GM10266 (cell line): ENCODE data around the gene STK38.
"Not testable (repeated sequence)": the region's sequence is repeated elsewhere in the genome, so short reads cannot be mapped to it uniquely, and the experiment has no call there.

Source experiments
- DNase-seq: peaks from one replicate; pipeline ENCODE4 v3.0.0; 2012; ENCODE audit errors: extremely low spot score
- TF ChIP-seq, protein P1 (sequence below): IDR thresholded peaks from 2 replicates; pipeline ENCODE4 v1.5.1; 2012; ENCODE audit warnings: mild to moderate bottlenecking, low read depth; ENCODE audit not compliant: control insufficient read depth, insufficient read depth; ENCODE audit errors: missing control alignments

Gene STK38

DNA sequence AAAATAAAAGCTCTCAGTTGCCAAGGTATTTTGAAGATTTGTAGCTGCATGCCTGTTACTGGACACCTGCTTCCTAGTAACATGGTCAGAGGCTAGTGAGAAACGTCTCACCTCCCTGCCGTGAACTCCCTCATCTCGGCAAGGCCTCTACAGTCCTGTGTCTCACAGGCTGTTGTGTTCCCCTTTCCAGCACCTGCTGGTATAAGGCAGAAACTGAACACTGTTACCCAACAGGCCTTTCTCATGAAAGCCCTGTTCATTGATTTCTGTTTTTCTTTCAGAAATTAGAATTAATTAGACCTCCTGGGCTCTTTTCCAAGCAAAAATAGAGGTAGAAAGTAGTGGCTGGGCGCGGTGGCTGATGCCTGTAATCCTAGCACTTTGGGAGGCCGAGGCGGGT is 29.3 kb upstream of the STK38 start:
- TF ChIP-seq, protein P1, sequence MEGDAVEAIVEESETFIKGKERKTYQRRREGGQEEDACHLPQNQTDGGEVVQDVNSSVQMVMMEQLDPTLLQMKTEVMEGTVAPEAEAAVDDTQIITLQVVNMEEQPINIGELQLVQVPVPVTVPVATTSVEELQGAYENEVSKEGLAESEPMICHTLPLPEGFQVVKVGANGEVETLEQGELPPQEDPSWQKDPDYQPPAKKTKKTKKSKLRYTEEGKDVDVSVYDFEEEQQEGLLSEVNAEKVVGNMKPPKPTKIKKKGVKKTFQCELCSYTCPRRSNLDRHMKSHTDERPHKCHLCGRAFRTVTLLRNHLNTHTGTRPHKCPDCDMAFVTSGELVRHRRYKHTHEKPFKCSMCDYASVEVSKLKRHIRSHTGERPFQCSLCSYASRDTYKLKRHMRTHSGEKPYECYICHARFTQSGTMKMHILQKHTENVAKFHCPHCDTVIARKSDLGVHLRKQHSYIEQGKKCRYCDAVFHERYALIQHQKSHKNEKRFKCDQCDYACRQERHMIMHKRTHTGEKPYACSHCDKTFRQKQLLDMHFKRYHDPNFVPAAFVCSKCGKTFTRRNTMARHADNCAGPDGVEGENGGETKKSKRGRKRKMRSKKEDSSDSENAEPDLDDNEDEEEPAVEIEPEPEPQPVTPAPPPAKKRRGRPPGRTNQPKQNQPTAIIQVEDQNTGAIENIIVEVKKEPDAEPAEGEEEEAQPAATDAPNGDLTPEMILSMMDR, result no peak
- DNase-seq, result no peak

DNA sequence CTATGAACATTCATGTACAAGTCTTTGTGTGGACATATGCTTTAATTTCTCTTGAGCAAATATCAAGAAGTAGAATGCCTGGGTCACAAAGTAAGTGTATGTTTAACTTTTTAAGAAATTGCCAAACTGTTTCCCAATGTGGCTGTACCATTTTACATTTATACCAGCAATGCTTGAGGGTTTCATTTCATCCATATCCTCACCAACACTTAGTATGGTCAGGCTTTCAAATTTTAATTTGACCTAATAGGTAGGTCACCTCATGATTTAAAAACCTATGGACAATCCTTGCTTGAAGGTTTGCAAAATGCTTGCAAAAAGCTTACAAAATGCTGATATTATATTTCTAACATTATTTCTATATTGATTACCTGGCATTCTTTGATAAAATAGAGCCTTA is 27.4 kb upstream of the STK38 start:
- TF ChIP-seq, protein P1, result no peak
- DNase-seq, result no peak

DNA sequence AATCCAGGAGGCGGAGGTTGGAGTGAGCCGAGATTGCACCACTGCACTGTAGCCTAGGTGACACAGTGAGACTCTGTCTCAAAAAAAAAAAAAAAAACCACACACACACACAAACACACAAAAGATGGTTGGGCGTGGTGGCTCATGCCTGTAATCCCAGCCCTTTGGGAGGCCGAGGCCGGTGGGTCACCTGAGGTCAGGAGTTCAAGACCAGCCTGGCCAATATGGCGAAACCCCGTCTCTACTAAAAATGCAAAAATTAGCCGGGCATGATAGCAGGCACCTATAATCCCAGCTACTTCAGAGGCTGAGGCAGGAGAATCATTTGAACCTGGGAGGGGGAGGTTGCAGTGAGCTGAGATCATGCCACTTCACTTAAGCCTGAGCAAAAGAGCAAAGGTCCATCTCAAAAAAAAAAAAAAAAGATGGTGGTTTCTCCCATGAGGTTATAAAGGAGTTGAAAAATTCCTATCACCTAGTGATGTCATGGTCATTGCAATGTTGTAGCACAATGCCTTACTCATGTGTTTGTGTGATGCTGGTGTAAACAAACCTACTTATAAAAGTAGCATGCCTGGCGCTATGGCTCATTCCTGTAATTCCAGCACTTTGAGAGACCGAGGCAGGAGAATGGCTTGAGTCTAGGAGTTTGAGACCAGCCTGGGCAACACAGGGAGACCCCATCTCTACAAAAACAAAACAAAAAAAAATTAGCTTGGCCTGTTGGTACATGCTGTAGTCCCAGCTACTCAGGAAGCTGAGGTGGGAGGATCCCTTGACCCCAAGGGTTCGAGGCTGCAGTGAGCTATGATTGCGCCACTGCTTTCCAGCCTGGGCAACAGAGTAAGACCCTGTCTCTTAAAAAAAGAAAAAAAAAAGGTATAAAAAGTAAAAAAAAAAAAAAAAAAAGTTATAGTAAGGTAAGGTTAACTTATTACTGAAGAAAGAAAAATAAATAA is 25.4 kb upstream of the STK38 start:
- not testable (repeated sequence) for DNase-seq

DNA sequence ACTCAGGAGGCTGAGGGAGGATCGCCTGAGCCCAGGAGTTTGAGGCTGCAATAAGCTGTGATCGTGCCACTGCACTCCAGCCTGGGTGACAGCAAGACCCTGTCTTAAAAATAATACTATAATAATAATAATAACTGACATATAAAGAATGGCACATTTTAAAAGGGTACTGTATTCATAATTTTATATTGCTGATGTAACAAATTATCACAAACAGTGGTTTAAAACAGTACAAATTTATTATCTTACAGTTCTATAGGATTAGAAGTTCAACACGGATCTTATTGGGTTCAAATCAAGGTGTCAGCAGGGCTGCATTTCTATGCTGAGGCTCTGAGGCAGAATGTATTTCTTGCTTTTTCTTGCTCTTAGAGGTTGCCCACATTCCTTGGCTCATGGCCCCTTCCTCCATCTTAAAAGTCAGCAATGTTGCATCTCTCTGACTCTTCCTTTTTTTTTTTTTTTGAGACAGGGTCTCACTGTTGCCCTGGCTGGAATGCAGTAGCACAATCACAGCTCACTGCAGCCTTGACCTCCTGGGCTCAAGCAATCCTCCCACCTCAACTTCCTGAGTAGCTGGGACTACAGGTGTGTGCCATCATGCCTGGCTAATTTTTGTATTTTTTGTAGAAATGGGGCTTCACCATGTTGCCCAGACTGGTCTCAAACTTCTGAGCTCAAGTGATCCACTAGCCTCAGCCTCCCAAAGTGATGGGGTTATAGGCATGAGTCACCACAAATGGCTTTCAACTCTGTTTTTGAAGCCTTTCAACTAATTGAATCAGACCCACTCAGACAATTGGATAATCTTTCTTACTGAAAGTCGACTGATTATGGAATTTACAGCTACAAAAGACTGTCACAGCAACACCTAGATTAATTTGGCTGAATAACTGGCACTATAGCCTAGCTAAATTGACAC is 24.1 kb upstream of the STK38 start:
- no peak for DNase-seq
- TF ChIP-seq, protein P1, result no peak

DNA sequence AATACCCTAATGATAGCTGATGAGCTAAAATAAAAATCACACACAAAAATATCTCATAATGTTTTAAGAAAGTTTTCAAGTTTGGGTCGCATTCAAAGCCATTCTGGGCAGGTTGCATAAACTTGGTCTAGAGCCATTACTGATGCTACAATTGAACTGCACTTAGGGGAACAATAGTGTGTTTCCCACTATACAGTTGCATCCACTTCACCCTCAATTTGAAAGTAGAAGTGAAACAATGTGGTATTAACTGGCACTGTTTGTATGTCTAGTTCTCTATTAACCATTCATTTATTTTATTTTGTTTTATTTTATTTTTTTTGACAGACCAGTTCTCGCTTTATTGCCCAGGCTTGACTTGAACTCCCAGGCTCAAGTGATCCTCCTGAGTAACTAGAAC is 23.0 kb upstream of the STK38 start:
- no peak for DNase-seq
- TF ChIP-seq, protein P1, result no peak

DNA sequence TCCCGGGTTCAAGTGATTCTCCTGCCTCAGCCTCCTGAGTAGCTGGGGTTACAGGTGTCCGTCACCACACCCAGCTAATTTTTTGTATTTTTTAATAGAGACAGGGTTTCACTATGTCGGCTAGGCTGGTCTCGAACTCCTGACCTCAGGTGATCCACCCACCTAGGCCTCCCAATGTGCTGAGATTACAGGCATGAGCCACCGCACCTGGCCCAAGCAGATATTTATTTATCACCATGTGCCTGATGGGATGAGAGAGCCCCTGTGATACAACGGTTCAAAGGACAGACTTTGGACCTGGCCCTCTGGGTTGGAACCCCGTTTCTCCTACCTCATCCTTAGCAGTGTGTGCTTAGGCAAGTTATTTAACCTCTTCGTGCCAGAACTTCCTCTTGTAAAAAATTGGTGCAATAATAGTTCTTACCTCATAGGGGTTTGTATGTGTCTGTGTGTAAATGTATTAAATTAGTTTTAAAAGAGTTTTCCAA is 19.2 kb upstream of the STK38 start:
- DNase-seq, result no peak
- TF ChIP-seq, protein P1, result no peak

DNA sequence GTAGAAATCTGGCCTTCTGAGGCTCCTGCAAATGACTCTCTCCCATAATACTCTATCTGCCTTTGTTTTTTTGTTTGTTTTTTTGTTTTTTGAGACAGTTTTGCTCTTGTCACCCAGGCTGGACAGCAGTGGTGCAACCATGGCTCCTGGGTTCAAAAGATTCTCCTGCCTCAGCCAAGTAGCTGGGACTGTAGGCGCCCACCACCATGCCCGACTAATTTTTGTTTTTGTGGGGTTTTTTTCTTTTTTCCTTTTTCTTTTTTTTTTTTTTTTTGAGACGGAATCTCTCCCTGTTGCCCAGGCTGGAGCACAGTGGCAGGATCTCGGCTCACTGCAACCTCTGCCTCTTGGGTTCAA is 16.6 kb upstream of the STK38 start:
- no peak for DNase-seq
- TF ChIP-seq, protein P1, result no peak
